GM12872 (cell line): ENCODE results near the gene SURF2.

ENCODE experiments used
- TF ChIP-seq, protein P1 (sequence below): IDR thresholded peaks from 3 replicates; pipeline ENCODE4 v1.5.1; 2011; ENCODE audit warnings: low read depth, mild to moderate bottlenecking, low read length, moderate library complexity; ENCODE audit not compliant: insufficient read depth

SURF2 gene

DNA sequence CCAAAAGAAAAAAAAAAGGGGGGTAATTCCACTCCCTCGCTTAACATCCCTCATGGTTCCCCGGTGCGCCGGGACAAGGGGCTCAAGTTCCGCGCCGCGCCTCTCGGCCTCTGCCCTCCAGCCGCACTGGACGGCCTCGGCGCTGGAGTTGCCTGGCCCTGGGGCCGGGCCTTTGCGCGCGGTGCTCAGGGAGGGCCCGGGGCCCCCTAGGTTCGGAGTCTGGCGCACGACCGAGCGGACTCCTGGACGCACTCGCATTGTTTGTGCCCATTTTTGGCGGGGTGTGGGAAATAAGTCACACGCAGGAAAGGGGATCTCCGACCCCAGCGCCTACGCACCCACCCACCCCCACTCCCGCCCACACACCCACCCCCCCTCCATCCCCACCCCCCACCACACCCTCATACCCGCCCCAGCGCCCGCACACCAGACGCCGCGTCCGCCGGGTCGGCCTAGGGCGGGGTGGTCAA, 8.8 kb upstream of the SURF2 start:
- TF ChIP-seq, protein P1, sequence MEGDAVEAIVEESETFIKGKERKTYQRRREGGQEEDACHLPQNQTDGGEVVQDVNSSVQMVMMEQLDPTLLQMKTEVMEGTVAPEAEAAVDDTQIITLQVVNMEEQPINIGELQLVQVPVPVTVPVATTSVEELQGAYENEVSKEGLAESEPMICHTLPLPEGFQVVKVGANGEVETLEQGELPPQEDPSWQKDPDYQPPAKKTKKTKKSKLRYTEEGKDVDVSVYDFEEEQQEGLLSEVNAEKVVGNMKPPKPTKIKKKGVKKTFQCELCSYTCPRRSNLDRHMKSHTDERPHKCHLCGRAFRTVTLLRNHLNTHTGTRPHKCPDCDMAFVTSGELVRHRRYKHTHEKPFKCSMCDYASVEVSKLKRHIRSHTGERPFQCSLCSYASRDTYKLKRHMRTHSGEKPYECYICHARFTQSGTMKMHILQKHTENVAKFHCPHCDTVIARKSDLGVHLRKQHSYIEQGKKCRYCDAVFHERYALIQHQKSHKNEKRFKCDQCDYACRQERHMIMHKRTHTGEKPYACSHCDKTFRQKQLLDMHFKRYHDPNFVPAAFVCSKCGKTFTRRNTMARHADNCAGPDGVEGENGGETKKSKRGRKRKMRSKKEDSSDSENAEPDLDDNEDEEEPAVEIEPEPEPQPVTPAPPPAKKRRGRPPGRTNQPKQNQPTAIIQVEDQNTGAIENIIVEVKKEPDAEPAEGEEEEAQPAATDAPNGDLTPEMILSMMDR: 0 out of 3 replicates have a peak, but pooled peaks have one; percentile 3

DNA sequence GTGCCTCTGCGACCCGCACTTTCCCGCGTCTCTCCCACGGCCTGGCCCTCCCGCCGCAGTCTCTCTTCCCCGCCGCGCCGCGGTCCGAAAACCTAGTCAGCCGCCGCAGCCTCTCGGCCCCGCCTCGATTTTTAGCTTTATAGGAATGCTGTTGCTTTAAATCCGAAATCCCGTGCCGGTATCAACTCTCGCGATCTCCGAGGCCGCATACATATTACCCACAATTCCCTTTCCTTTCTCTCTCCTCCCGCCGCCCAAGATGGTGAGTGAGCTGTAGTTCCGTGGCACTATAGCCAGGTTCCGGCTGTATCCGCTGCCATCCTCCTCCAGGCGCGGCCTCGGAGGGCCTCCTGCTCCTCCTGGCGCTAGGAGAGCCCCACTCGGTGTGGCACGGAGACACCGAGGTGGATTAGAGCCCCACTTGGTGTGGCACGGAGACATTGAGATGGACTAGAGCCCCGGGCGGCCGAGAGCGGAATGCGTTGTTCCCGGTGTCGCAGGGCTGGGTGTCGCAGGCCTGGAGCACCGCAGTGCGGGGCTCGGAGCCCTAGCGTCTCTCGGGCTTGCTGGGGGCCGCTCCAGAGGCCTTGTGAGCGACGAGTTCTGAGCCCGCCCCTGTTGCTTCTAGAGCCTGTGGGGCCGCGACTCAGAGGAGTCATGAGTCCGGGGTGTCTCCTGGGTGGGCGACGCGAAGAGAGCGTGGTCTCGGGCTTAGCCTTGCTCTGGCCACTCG, 8.2 kb upstream of the SURF2 start, which contains the start of the genes MED22 and RPL7A:
Gene MED22, minus strand, starts transcription at position 147 of the 733 bp plus-strand sequence. CDS start 1,469 bp downstream, outside the sequence.
Gene RPL7A, plus strand, starts transcription at position 234 of the 733 bp plus-strand sequence. Its CDS starts 26 bp downstream, at position 260.
- TF ChIP-seq, protein P1: no peak

DNA sequence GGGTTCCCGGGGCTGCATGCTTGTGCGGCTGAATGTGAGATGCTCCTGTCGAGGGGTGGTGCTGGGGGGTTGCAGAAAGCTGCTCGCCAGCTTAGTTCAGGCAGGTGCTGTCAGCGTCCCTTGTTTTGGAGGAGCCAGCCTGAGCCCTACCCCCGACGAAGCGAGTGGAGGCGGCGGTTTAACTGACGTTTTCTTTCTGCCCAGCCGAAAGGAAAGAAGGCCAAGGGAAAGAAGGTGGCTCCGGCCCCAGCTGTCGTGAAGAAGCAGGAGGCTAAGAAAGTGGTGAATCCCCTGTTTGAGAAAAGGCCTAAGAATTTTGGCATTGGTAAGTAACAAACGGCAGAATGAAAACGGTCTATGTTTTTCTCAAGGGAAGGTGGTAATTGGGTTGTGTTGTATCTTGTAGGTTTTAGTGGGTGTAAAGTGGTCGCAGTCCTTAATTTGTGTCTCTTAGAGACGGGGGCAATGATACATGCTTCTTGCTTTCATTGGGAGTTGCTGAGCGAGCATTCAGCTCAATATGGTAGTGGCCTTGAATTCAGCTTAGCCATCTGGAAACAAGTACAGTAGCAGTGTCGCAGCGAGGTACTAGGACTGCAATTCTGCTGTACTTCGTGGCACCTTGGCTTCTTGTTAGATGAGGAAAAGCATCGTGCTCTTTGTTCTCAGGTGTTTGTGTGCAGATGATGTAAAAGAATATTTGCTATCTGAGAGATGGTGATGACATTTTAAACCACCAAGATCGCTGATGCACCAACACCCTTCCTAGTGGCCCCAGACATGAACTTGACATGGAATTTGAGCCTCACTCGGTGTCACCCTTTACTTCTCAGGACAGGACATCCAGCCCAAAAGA, 7.4 kb upstream of the SURF2 start:
- TF ChIP-seq, protein P1: no peak

DNA sequence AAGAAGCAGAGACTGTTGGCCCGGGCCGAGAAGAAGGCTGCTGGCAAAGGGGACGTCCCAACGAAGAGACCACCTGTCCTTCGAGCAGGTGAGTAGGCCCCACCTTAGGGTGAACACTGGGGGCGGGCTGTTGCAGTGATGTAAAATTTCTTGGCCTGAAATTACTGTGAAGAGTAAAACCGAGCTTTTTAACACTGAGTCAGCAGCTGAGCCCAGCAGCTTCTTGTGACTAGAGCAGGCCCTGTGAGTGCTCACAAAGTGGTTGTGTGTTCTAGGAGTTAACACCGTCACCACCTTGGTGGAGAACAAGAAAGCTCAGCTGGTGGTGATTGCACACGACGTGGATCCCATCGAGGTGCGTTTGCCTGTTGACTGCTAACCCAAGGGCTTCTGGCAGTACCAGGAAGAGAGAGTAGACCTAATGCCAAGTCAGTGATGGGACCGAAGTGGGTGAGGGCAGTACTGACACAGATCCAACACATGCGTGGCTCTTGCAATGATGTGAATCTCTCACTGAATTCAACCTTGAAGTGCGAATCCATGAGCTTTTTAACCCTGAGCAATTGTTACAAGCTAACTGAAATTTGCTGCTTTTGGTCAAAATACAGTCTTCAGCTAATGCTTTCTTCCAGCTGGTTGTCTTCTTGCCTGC, 6.3 kb upstream of the SURF2 start:
- TF ChIP-seq, protein P1: no peak

DNA sequence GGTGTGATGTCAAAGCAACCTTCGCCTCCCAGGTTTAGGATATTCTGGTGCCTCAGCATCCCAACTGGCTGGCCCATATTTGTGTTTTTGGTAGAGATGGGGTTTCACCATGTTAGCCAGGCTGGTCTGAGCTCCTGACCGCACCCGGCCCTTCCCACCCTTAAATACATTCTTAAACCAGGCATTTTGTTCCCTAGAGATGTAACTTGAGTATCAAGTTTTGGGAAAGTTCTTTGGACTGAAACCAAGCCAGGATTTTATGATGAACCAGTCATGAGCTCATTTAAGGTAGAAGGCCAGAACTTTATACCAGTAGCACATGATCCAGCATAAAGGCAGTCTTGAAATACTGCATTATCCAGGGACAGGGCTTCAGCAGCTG, 4.8 kb upstream of the SURF2 start:
- TF ChIP-seq, protein P1: no peak

DNA sequence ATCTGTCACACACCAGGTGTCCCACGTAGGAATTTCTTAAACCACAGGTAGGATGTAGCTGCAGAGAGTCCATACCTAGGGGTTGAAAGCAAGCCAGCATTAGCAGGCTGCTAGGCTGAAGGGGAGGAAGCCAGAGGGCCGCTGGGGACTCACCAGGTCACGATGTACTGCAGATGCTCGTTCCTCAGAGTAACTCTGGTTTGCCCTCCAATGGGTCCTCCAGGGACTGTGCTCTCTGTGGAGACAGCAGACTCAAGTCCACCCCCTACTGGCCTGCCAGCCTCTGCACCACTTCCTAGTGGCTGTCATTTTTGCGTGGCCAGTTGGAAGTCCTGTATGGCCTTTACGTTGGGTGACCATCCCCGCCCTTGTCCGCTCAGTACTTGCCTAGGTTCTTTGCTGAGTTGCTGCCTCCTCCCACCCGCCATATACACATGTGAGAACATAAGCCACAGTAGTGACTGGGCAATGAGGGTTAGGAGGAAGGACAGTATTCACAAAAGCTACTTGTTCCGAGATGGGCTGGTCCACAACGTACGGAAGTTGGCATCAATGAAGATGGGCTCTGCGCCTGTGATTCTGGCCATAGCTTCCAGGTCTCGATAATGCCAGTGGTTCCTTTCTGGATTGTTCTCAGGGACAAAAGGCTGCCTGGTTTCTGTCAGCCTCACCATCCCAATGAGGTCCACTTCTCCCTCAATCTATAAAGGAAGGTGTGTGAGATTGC, 4.3 kb upstream of the SURF2 start:
- TF ChIP-seq, protein P1: peak; percentile 77
